ENCODE measurements around the gene ZNF462.

The ZNF462 gene

DNA sequence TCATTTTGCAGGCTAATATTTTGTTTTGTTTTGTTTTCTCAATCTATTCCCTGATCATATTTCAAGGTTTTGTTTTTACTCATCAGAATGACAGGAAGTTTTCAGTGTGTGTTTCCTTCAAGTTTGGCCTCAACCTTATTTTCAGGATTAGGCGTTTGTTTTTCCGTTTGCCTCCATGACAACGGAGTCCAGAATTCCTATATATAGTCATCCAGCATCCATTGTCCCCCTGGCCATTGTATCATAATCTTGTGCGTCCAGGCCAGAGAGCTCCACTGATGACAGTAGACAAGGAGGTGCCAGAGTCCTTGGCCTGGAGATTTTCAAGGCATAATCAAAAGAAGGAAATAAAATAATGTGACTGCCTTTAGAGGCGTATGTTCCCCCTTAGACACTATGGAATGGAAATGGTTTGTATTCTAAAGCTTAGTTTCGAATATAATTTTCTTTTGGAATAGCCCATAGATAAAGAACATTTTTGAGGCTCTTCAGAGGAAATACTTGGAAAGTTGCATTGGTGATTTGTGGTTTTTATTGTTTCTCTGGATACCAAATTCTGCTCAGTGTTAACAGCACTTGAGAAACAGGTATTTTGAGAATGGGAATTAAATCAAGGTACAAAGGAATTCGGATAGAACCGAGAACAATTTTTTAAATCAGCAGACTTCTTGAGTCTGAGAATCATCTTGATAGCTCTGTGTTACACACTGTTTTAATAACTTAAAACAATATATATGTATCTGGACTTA is 99.8 kb downstream of the ZNF462 start:
- CTCF ChIA-PET = no interaction called here
- no peak for TF ChIP-seq CTBP1 (IDR thresholded peaks at IDR 0.05; ENCODE audit: borderline replicate concordance)
- POLR2A ChIA-PET = no interaction called here
- DNase-seq (ENCODE audit: extremely low spot score) = no peak

DNA sequence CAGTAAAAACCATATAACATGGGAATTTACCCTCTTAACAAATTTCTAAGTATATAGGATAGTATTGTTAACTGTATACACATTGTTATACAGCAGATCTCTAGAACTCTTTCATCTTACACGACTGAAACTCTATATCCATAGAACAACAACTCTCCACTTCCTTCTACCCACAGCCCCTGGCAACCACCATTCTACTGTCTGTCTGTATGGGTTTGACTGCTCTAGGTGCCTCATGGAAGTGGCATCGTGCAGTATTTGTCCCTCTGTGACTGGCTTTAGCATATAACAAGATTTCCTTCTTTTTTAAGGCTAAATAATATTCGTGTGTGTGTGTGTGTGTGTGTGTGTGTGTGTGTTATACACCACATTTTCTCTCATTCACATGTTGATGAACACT is 100.7 kb downstream of the ZNF462 start:
- no peak for DNase-seq (ENCODE audit: extremely low spot score)
- no peak for TF ChIP-seq HDGF (IDR thresholded peaks at IDR 0.05; ENCODE audit: borderline replicate concordance)
- TF ChIP-seq LEF1 (IDR thresholded peaks at IDR 0.05; ENCODE audit: borderline replicate concordance) = no peak
- TF ChIP-seq BHLHE40 (IDR thresholded peaks at IDR 0.05; ENCODE audit: borderline replicate concordance) = no peak
- CTCF ChIA-PET = no interaction called here
- POLR2A ChIA-PET = no interaction called here

DNA sequence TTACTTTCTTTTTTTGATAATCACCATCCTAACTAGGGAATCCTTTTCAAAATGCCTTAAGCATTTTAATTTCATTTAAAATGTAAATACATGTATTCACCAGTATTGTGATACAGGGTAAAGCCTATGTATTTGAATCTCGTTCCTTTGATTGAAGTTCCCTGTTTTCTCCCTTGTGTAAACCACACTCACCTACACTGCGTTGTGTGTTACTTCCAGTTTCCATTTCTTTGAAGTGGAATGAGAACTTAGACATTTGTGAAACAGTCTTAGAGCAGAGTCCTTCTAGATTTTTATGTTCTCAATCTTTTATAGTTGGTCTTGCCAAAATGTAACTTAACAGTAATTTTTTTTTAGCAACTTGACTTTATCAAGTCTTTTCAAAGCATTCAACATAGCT is 101.4 kb downstream of the ZNF462 start:
- CTCF ChIA-PET = no interaction called here
- TF ChIP-seq FOXA1 (IDR thresholded peaks at IDR 0.05) (no peak), SUZ12 (IDR thresholded peaks at IDR 0.05) (no peak), CTBP1 (IDR thresholded peaks at IDR 0.05; ENCODE audit: borderline replicate concordance) (no peak), HDGF (IDR thresholded peaks at IDR 0.05; ENCODE audit: borderline replicate concordance) (no peak), FOXM1 (IDR thresholded peaks at IDR 0.05; ENCODE audit: borderline replicate concordance) (no peak), ZNF384 (IDR thresholded peaks at IDR 0.05) (no peak), TARDBP (IDR thresholded peaks at IDR 0.05) (no peak), ELF4 (IDR thresholded peaks at IDR 0.05) (no peak), PKNOX1 (IDR thresholded peaks at IDR 0.05) (no peak), NFRKB (IDR thresholded peaks at IDR 0.05) (no peak), SP1 (IDR thresholded peaks at IDR 0.05) (no peak), LEF1 (IDR thresholded peaks at IDR 0.05; ENCODE audit: borderline replicate concordance) (no peak)
- DNase-seq (ENCODE audit: extremely low spot score) = no peak

GRCh38 chr9:106964822-106965525 is 102.0 kb downstream of the ZNF462 start:
- CTCF ChIA-PET = no interaction called here
- TF ChIP-seq ELF4 (IDR thresholded peaks at IDR 0.05) = no peak
- no peak for TF ChIP-seq ZNF384 (IDR thresholded peaks at IDR 0.05)
- no peak for TF ChIP-seq ARNT (IDR thresholded peaks at IDR 0.05)
- TF ChIP-seq SUZ12 (IDR thresholded peaks at IDR 0.05) = no peak
- no peak for TF ChIP-seq CTBP1 (IDR thresholded peaks at IDR 0.05; ENCODE audit: borderline replicate concordance)
- no peak for TF ChIP-seq HDGF (IDR thresholded peaks at IDR 0.05; ENCODE audit: borderline replicate concordance)
- DNase-seq (ENCODE audit: extremely low spot score) = no peak
- POLR2A ChIA-PET = no interaction called here

More for the DNA sequence above, 101.4 kb downstream of the ZNF462 start:
- POLR2A ChIA-PET = no interaction called here

DNA sequence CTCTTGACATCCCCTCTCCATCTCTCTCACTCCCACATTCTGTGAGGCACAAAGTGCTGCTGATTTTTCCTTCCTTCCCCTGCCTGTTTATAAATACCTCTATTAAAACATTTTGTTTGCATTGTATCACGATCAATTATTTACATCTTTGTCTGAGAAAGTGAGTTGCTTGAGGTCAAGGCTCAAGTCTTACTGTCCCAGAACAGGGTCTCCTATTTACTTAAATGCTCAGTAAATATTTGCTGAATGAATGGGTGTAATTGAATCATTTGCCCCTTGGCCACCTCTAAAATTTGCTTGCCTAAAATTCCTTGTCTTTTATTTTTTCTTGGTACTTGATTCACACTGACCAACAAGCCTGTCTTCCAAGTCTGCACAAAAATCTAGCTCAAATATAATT is 103.5 kb downstream of the ZNF462 start:
- POLR2A ChIA-PET = no interaction called here
- no peak for DNase-seq (ENCODE audit: extremely low spot score)
- CTCF ChIA-PET = no interaction called here
- TF ChIP-seq SP1 (IDR thresholded peaks at IDR 0.05) = no peak
- no peak for TF ChIP-seq ARNT (IDR thresholded peaks at IDR 0.05)
- no peak for TF ChIP-seq ELF4 (IDR thresholded peaks at IDR 0.05)
- no peak for TF ChIP-seq ZNF384 (IDR thresholded peaks at IDR 0.05)
- TF ChIP-seq FOXM1 (IDR thresholded peaks at IDR 0.05; ENCODE audit: borderline replicate concordance) = no peak
- TF ChIP-seq HDGF (IDR thresholded peaks at IDR 0.05; ENCODE audit: borderline replicate concordance) = no peak
- TF ChIP-seq BHLHE40 (IDR thresholded peaks at IDR 0.05; ENCODE audit: borderline replicate concordance) = no peak
- no peak for TF ChIP-seq LEF1 (IDR thresholded peaks at IDR 0.05; ENCODE audit: borderline replicate concordance)
- TF ChIP-seq L3MBTL2 (conservative IDR thresholded peaks at IDR 0.05) = no peak
- TF ChIP-seq CTBP1 (IDR thresholded peaks at IDR 0.05; ENCODE audit: borderline replicate concordance) = no peak
- no peak for TF ChIP-seq SUZ12 (IDR thresholded peaks at IDR 0.05)
- no peak for TF ChIP-seq PKNOX1 (IDR thresholded peaks at IDR 0.05)
- TF ChIP-seq FOXA1 (IDR thresholded peaks at IDR 0.05) = no peak
- TF ChIP-seq TARDBP (IDR thresholded peaks at IDR 0.05) = no peak
- TF ChIP-seq NFRKB (IDR thresholded peaks at IDR 0.05) = no peak
- TF ChIP-seq FOXK2 (IDR thresholded peaks at IDR 0.05) = no peak

DNA sequence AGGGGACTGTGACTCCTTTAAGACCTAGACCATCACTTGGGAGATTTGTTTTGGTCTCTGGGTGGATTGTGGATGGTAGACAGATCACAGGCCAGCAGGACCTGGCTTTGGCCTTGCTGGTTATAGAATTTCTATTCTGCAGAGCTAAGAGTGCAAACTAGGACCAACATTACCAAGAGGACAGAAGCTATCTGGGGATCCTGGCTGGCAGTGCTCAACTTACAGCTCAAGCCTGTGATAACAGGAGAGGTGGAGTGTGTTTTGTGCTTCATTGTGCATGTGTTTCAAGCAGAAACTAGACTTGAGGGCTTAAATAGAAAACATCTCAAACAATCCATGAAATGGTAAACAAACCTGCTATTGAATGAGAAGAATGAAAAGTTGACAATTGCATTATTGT is 106.7 kb downstream of the ZNF462 start:
- TF ChIP-seq HDGF (IDR thresholded peaks at IDR 0.05; ENCODE audit: borderline replicate concordance) = no peak
- no peak for DNase-seq (ENCODE audit: extremely low spot score)
- CTCF ChIA-PET = no interaction called here
- POLR2A ChIA-PET = no interaction called here

- DNase-seq (ENCODE audit: extremely low spot score) = no peak
- CTCF ChIA-PET = no interaction called here
- POLR2A ChIA-PET = no interaction called here
- TF ChIP-seq ARNT (IDR thresholded peaks at IDR 0.05) (no peak), ELF4 (IDR thresholded peaks at IDR 0.05) (no peak), NFRKB (IDR thresholded peaks at IDR 0.05) (no peak), TARDBP (IDR thresholded peaks at IDR 0.05) (no peak), LEF1 (IDR thresholded peaks at IDR 0.05; ENCODE audit: borderline replicate concordance) (no peak), ZNF384 (IDR thresholded peaks at IDR 0.05) (no peak)
Measured at GRCh38 chr9:106970219-106970975, 107.4 kb downstream of the ZNF462 start.
